Glomerular endothelial cell (primary cell): ENCODE results near the gene RNF111. TPM values are rescaled to one million over a fixed set of nuclear protein-coding genes. Genes with fewer than 3 reads are reported as not detected.

Experiments
- DNase-seq: peaks from one replicate; pipeline ENCODE4 v3.0.0-alpha.2; 2011; ENCODE audit warnings: low read depth, low spot score; ENCODE audit errors: extremely low read depth
- total RNA-seq: library from RNA; depleted of rRNA; stranded (reverse); fragments of >200 nt; gene quantifications from 2 replicates; pipeline ENCODE4 v1.2.3, GENCODE V29; 2015

Gene RNF111
- total RNA-seq = 30.6 and 34.0 TPM in 2 replicates

- peak; percentile 78 for DNase-seq
Observed at GRCh38 chr15:58987491-58988005, at the start of gene RNF111. Gene RNF111, plus strand, starts transcription at chr15:58987663. Its CDS starts 43,160 bp downstream, at chr15:59030823.

GRCh38 chr15:58947179-58947578, 40.3 kb upstream of the RNF111 start:
- DNase-seq = no peak

DNA sequence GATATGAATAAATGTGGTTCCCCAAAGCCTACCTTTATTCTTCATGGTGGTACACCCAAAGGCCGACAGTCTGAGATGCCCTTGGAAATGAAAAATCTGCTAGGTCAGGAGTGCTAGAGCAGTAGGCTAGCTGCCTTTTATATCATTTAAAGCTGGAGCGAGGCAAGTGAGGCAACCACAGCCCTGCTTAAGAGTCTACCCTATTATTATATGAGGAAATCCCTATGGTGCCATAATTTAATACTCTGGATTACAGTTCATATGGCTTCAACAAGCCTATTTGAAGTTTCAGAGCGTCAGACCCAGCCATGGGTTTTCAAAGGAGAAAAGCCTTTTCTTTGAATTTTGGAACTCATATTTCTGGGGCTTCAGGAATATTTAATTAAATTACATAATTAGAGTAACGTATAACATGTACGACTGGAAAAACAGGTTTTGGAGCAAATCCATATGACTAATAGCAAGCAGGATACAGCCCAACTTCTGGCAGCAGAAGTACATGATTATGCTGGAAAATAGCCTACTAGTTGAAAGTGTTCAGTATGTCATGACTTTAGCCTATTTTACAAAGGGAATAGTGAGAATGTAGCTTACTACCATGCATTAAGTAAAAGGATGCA, 36.0 kb upstream of the RNF111 start:
- no peak for DNase-seq

- DNase-seq = no peak
Observed at GRCh38 chr15:58952751-58953150, 34.7 kb upstream of the RNF111 start.

GRCh38 chr15:58957101-58957973, 30.1 kb upstream of the RNF111 start:
- DNase-seq = peak; percentile 45

DNA sequence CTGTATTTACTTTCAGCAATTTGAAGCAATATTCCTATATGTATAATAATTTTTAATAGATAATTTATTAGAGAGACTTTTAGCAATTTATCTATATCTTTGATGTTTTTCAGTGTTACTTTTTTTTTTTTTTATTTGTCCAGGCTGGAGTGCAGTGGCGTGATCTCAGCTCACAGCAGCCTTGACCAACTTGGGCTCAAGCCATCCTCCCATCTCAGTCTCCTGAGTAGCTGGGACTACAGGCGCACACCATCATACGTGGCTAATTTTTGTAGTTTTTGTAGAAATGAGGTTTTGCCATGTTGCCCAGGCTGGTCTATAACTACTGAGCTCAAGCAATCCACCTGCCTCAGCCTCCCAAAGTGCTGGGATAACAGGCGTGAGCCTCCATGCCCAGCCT, 28.7 kb upstream of the RNF111 start:
- no peak for DNase-seq

GRCh38 chr15:58962136-58962535, 25.3 kb upstream of the RNF111 start:
- DNase-seq = no peak

DNA sequence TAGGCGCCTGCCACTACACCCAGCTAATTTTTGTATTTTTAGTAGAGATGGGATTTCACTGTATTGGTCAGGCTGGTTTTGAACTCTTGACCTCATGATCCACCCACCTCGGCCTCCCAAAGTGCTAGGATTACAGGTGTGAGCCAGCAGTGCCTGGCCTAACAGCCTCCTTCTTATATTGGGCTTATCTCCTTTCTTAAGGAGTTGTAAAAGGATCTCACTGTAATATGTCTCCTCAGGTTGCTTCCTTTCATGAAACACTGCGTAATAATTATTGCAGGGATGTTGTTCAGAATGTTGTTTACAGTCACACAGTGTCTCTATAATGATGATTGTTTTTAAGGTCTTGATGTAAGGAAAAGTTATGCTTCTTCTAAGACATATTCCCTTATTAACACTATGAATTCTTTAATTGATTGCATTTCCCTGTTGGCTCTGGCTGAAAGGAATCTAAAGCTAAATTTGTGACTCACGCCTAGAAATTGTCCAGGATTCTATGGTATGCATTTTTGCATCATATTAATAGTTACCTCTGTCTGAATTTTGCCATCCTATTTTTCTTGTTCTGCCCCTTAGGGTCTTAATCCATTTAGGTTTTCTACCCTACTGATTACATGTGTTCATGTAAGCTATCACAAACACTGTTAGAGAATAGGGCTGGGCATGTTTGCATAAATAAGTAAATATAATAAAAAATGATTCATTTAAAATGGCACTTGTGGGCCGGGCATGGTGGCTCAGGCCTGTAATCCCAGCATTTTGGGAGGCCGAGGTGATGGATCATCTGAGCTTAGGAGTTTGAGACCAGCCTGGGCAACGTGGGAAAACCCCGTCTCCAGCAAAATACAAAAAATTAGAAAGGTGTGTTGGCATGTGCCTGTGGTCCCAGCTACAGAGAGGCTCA, 24.5 kb upstream of the RNF111 start:
- no peak for DNase-seq

- no peak for DNase-seq
Observed at GRCh38 chr15:58966698-58967097, 20.8 kb upstream of the RNF111 start.

GRCh38 chr15:58967479-58967878, 20.0 kb upstream of the RNF111 start:
- no peak for DNase-seq

GRCh38 chr15:58977887-58978286, 9.6 kb upstream of the RNF111 start:
- DNase-seq = no peak

- no peak for DNase-seq
Observed at GRCh38 chr15:58980351-58980939, 7.0 kb upstream of the RNF111 start.

DNA sequence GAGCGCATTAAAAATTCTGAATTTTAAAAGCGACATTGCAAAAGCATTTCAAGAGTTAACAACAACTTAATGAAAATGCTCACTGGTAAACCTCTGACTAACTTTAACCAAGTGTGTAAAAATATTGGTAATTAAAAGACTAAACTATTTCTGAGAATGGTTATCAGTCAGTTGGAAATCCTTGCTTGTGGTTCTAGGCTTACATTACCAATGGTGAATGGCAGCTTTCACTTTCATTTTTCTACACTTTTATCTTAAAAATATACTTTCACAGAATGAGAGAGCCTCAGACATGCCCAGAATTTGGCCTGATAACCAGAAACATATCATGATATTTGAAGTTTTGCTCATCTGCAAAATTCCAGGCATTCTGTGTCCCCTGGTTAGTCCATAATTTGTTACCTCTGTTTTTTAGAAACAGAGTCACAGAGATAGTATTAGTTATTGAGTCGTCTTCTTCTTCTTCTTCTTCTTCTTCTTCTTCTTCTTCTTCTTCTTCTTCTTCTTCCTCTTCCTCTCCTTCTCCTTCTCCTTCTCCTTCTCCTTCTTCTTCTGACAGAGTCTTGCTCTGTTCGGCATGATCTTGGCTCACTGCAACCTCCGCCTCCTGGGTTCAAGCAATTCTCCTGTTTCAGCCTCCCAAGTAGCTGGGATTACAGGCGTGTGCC, 5.5 kb upstream of the RNF111 start:
- no peak for DNase-seq

DNA sequence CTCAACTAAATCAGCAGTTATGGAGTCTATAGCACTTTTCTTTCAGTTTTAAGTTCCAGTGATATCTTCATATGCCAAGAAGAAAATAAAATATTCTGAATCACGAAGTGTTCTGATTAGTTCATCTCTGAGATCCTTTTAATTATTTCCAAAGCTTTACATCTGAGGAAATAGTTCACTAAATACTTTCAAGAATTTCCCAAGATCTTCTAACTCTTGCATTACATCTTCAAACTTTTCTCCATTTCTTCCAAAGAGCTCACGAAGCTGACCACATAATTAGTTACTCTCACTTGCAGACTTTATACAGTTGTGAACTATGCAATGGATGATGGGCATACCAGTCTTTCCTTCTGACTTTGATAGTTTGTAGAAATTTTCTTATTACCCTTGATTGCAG, 4.2 kb upstream of the RNF111 start:
- no peak for DNase-seq

GRCh38 chr15:58985443-58985842, 2.0 kb upstream of the RNF111 start:
- DNase-seq = no peak

DNA sequence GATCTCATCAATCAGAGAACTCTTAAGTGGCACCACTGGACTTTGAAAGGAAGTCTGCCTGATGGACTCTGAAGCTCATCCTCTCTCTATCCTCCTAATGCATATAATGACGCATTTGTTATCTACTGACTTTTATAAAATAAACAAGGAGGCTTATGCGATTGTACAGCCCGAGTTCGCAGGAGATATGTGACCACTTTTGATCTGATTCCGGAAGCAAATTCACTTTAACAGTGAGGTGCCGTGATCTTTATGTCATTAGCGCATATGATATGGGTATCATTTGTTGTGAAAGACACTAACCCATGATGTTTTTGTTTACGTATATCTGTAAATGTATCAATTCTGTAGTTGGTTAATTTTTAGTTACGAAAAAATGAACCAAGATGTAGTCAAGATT, 427 bp upstream of the RNF111 start:
- DNase-seq = no peak

GRCh38 chr15:58988006-58988785, 733 bp downstream of the RNF111 start:
- DNase-seq = no peak

DNA sequence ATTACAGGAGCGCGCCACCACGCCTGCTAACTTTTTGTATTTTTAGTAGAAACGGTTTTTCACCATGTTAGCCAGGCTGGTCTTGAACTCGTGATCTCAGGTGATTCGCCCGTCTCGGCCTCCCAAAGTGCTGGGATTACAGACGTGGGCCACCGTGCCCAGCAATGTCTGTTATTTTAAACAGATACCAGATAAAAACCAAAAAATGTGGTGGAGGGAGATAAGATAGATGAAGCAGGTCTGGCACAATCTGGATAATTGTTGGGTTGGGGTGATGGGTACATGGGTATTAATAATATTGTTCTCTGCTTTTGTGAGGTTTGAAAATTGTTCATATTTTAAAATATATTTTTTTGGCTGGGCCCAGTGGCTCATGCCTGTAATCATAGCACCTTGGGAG, 4.7 kb downstream of the RNF111 start:
- no peak for DNase-seq

DNA sequence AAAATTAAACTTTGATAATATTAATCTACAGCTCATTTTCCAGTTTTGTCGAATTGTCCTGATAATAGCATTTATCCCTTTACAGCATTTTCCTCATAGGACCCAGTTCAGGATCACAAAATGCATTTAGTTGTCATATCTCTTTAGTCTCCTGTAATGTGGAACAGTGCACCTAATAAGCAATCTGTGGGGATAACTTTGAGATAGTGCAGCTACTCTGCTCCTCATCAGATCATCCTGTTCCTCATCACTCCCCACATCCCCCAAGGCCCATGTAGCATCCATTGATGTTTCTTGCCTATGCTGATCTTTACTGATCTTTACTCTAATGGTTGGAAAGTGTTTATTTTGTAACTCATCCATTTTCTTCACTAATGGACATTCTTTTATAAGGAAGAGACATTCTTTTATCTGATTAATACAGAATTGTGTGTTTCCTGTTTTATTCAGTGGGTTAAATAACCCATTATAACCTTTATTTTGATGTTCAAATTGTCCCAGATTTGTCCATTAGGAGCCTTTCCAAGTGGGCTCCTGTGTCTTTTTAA, 7.5 kb downstream of the RNF111 start:
- no peak for DNase-seq
